Activated CD4-positive, alpha-beta T cell treated with anti-CD3 and anti-CD28 coated beads for 4 hours (primary cell): ENCODE data around the gene PLXDC1.

Source experiments
- DNase-seq, 2 donors: peaks; one replicate each; pipeline ENCODE4 v3.0.0-alpha.2; 2020

The PLXDC1 gene

GRCh38 chr17:39094607-39095308, 56.7 kb downstream of the PLXDC1 start:
- no peak for DNase-seq

- DNase-seq, result no peak
These were observed 58.7 kb downstream of the PLXDC1 start for GRCh38 chr17:39092692-39093230.

GRCh38 chr17:39090908-39091665, 60.4 kb downstream of the PLXDC1 start:
- no peak for DNase-seq

- no peak for DNase-seq
These were observed 61.0 kb downstream of the PLXDC1 start for GRCh38 chr17:39090400-39090799.

- DNase-seq, result no peak
These were observed 66.9 kb downstream of the PLXDC1 start for GRCh38 chr17:39084558-39084957.

- no peak for DNase-seq
These were observed 68.2 kb downstream of the PLXDC1 start for GRCh38 chr17:39083270-39083669.

- no peak for DNase-seq
These were observed 69.0 kb downstream of the PLXDC1 start for GRCh38 chr17:39082482-39082881.

GRCh38 chr17:39081851-39082250, 69.6 kb downstream of the PLXDC1 start:
- DNase-seq, result no peak

- no peak for DNase-seq
These were observed 70.9 kb downstream of the PLXDC1 start for GRCh38 chr17:39080421-39081078.

GRCh38 chr17:39079836-39080235, 71.6 kb downstream of the PLXDC1 start:
- no peak for DNase-seq

GRCh38 chr17:39077866-39078265, 73.6 kb downstream of the PLXDC1 start:
- no peak for DNase-seq

- no peak for DNase-seq
These were observed 74.2 kb downstream of the PLXDC1 start for GRCh38 chr17:39077252-39077651.

- DNase-seq, result no peak
These were observed 76.8 kb downstream of the PLXDC1 start for GRCh38 chr17:39074676-39075075.

GRCh38 chr17:39073916-39074315, 77.5 kb downstream of the PLXDC1 start:
- no peak for DNase-seq

- DNase-seq, result no peak
These were observed 78.1 kb downstream of the PLXDC1 start for GRCh38 chr17:39073353-39073752.

- DNase-seq, result no peak
These were observed 79.9 kb downstream of the PLXDC1 start for GRCh38 chr17:39071573-39071972.

GRCh38 chr17:39069114-39069756, 82.2 kb downstream of the PLXDC1 start:
- DNase-seq, result peak; percentile 11 to 12

GRCh38 chr17:39064819-39065218, 86.6 kb downstream of the PLXDC1 start:
- DNase-seq, result no peak

GRCh38 chr17:39064374-39064773, 87.1 kb downstream of the PLXDC1 start:
- no peak for DNase-seq

GRCh38 chr17:39063681-39064069, 87.8 kb downstream of the PLXDC1 start:
- DNase-seq, result no peak

GRCh38 chr17:39062846-39063680, 88.4 kb downstream of the PLXDC1 start:
- DNase-seq, result no peak

GRCh38 chr17:39058524-39058923, 92.9 kb downstream of the PLXDC1 start:
- no peak for DNase-seq
